ENCODE measurements around the gene BATF2.
A peak's percentile ranks its signal among the peaks of the same experiment; 100 is the strongest.
"Not testable (repeated sequence)": the region's sequence is repeated elsewhere in the genome, so short reads cannot be mapped to it uniquely, and the experiment has no call there.

The BATF2 gene

GRCh38 chr11:65013130-65013887, 16.5 kb upstream of the BATF2 start:
- peak; percentile 87 for DNase-seq

DNA sequence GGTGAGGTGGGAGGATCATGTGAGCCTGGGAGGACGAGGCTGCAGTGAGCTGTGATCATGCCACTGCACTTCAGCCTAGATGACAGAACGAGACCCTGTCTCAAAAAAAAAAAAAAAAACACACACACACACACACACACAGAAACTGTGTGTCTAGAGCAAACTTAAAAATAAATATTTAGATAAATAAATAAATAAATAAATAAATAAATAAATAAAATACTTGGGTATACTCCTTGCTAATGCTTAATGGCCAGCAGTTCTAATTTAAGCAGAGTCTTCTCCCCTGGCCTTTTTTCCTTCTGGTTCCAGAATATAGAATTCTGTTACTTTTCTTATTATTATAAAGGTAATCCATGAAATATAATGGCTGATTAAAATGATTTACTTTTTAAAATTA, 12.1 kb upstream of the BATF2 start:
- DNase-seq, result no peak

- DNase-seq, result peak; percentile 25
Observed at GRCh38 chr11:65008016-65008415, 11.2 kb upstream of the BATF2 start.

DNA sequence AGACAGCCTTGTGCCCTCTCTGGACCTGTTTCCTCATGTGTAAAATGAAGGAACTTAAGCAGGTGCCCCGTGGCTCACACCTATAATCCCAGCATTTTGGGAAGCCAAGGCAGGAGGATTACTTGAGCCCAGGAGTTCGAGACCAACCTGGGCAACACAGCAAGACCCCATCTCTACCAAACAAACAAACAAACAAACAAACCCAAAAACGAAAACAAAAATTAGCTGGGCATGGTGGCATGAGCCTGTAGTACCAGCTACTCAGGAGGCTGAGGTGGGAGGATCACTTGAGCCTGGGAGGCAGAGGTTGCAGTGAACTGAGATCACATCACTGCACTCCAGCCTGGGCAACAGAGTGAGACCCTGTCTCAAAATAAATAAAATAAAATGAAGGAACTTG, 7.2 kb upstream of the BATF2 start:
- DNase-seq, result not testable (repeated sequence)

DNA sequence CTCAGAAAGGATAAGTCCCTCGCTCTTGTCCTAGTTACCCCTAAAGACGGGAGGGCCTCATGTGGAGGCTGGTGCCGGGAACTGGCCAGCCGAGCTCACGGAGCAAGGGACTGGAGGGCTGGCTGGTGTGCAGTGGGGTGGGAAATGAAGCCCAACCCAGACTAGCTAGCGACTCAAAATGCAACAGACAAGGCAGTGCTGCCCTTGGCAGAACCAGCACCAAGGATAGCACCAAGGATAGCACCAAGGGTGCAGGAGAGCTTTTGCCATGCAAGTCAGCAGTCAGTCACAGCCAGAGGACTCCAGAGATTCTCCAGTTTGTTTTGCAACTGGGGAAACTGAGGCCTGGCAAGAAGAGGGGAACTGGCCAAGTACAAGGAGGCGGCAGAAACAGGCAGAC, 6.5 kb upstream of the BATF2 start:
- peak; percentile 41 for DNase-seq

- no peak for DNase-seq
Observed at GRCh38 chr11:65002706-65003105, 5.9 kb upstream of the BATF2 start.

DNA sequence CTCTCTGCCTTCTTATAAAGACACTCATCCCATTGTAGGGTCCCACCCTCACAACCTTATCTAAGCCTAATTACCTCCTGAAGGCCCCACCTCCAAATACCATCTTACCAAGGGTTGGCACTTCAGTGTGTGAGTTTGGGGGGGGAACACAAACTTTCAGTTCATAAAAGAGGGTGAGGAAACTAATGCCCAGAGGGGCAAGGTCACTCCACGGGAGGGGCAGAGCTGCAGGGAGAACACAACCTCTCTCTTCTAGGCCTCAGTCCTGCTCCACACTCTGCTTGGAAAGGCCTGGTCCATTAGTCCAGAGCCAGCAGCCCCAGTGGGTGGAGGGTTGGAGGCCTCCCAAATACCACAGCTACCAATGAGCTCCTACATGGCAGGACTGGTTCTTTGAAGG, 2.7 kb upstream of the BATF2 start:
- DNase-seq, result no peak

GRCh38 chr11:64998690-64999431, 2.1 kb upstream of the BATF2 start:
- DNase-seq, result no peak

- DNase-seq, result no peak
Observed at GRCh38 chr11:64998141-64998540, 1.4 kb upstream of the BATF2 start.

GRCh38 chr11:64996327-64996709, 453 bp downstream of the BATF2 start:
- DNase-seq, result no peak

GRCh38 chr11:64994318-64994717, 2.5 kb downstream of the BATF2 start:
- no peak for DNase-seq

- DNase-seq, result no peak
Observed at GRCh38 chr11:64990222-64990923, 6.4 kb downstream of the BATF2 start.

GRCh38 chr11:64989416-64989815, 7.4 kb downstream of the BATF2 start:
- no peak for DNase-seq

GRCh38 chr11:64987998-64988854, 8.5 kb downstream of the BATF2 start:
- DNase-seq, result no peak

DNA sequence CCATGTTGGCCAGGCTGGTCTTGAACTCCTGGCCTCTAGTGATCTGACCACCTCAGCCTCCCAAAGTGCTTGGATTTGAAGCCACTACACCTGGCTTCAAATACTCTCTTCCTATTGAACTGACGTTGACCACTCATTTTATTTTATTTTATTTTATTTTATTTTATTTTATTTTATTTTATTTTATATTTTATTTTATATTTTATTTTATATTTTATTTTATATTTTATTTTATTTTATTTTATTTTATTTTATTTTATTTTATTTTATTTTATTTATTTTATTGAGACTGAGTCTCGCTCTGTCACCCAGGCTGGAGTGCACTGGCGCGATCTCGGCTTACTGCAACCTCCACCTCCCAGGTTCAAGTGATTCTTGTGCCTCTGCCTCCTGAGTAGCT, 13.4 kb downstream of the BATF2 start:
- DNase-seq, result not testable (repeated sequence)

DNA sequence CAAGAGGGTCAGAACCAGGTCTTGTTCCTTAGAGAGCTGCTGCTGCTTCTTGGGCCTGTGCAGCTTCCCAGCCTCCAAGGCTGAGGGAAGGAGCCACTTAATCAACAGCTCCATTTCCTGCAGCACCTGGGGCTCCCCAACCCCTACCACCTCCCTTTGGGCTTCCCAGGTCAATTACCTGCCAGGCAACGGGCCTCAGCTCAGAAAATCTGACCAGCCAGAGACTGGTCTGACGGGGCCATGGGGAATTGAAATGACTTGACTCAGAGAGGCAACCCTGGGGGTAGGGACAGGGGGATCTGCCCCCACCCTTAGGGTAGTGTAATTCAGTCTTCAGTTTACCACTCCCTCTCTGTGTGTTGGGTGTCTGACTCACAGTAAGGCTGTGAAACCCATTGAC, 20.1 kb downstream of the BATF2 start:
- no peak for DNase-seq

- no peak for DNase-seq
Observed at GRCh38 chr11:64974124-64974523, 22.6 kb downstream of the BATF2 start.

DNA sequence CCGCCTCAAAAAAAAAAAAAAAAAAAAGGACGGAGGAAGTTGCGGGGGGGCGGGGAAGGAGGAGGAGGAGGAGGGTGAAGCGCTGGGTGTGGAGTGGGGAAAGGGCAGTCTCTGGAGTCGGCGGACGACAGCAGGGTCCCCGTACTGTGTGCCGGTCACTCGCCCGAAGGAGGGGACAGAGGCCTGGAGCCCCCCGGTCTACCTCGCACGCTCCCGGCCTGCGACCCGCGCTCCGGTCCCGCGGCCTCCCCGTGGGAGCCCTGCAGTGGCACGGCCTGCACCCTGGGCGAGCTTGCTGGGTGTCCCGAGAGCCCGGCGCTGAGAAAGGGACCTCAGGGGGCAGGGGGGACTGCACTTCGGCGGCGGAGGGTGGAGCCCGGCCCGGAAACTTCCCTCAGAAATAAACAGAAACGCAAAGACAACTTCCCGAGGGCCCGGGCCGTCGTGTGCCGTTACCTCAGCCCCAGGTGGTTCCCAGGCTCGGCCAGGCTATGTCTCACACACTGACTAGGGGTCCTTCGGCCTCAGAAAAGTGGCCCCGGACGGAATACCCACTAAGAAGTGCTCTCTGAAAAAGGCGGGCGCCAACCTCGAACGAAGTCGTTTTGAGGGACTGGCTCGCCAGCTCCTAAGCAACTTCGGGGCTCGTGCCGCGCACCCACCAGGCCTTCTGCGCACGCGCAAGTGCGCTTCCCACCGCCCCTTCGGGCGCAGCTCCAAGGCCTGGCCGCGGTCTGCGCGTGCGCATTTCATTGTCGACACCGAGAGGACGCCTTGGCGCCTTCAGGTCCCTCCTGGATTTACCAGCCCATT, 25.1 kb downstream of the BATF2 start, which contains the start of gene MAJIN:
TSS of gene MAJIN (minus strand) at position 688 of the 813 bp plus-strand sequence. CDS start 12,703 bp downstream, outside the sequence.
- peak; percentile 77 for DNase-seq

GRCh38 chr11:64970731-64971151, 26.0 kb downstream of the BATF2 start:
- DNase-seq, result no peak

GRCh38 chr11:64969209-64969608, 27.6 kb downstream of the BATF2 start:
- peak; percentile 68 for DNase-seq

- DNase-seq, result no peak
Observed at GRCh38 chr11:64967375-64967774, 29.4 kb downstream of the BATF2 start.

Data from fibroblast of skin of abdomen (primary cell).